Ishikawa (cell line): ENCODE data around the gene ADCY7.

ENCODE experiments used
- CEBPB ChIP-seq: IDR thresholded peaks from 2 replicates; pipeline ENCODE4 v1.6.1; 2012
- CREB1 ChIP-seq: IDR thresholded peaks from 2 replicates; pipeline ENCODE4 v1.6.1; 2012; ENCODE audit warnings: low read depth
- EGR1 ChIP-seq: IDR thresholded peaks from 2 replicates; pipeline ENCODE4 v1.6.1; 2012
- EP300 ChIP-seq: IDR thresholded peaks from 2 replicates; pipeline ENCODE4 v1.6.1; 2012; ENCODE audit warnings: borderline replicate concordance
- FOXM1 ChIP-seq: IDR thresholded peaks from 2 replicates; pipeline ENCODE4 v1.6.1; 2012; ENCODE audit warnings: low read depth, borderline replicate concordance
- MAX ChIP-seq: IDR thresholded peaks from 2 replicates; pipeline ENCODE4 v1.6.1; 2012
- NFIC ChIP-seq: IDR thresholded peaks from 2 replicates; pipeline ENCODE4 v1.6.1; 2012
- RAD21 ChIP-seq: IDR thresholded peaks from 2 replicates; pipeline ENCODE4 v1.6.1; 2012; ENCODE audit warnings: low read depth
- REST ChIP-seq: IDR thresholded peaks from 2 replicates; pipeline ENCODE4 v1.6.1; 2012; ENCODE audit warnings: low read depth, mild to moderate bottlenecking
- TAF1 ChIP-seq: IDR thresholded peaks from 2 replicates; pipeline ENCODE4 v1.6.1; 2012; ENCODE audit warnings: low read depth, mild to moderate bottlenecking
- TCF12 ChIP-seq: IDR thresholded peaks from 2 replicates; pipeline ENCODE4 v1.6.1; 2012; ENCODE audit warnings: low read depth
- TEAD4 ChIP-seq: IDR thresholded peaks from 2 replicates; pipeline ENCODE4 v1.6.1; 2012
- USF1 ChIP-seq: IDR thresholded peaks from 2 replicates; pipeline ENCODE4 v1.6.1; 2012
- YY1 ChIP-seq: IDR thresholded peaks from 2 replicates; pipeline ENCODE4 v1.6.1; 2012; ENCODE audit warnings: low read depth
- ZBTB7A ChIP-seq: IDR thresholded peaks from 2 replicates; pipeline ENCODE4 v1.6.1; 2012; ENCODE audit warnings: low read depth

ADCY7 gene

GRCh38 chr16:50278251-50278650, 11.9 kb downstream of the ADCY7 start:
- TF ChIP-seq NFIC = no peak
- no peak for TF ChIP-seq CREB1
- no peak for TF ChIP-seq CEBPB
- TF ChIP-seq USF1 = no peak
- TF ChIP-seq TCF12 = no peak
- TF ChIP-seq TEAD4 = no peak
- no peak for TF ChIP-seq RAD21

- no peak for TF ChIP-seq CREB1
- no peak for TF ChIP-seq NFIC
- no peak for TF ChIP-seq CEBPB
- no peak for TF ChIP-seq EP300
- no peak for TF ChIP-seq TEAD4
- TF ChIP-seq YY1 = no peak
- no peak for TF ChIP-seq TAF1
- no peak for TF ChIP-seq USF1
- no peak for TF ChIP-seq EGR1
- no peak for TF ChIP-seq FOXM1
- no peak for TF ChIP-seq TCF12
- no peak for TF ChIP-seq REST
- TF ChIP-seq RAD21 = no peak
- no peak for TF ChIP-seq ZBTB7A
- TF ChIP-seq MAX = no peak
These were observed 13.1 kb downstream of the ADCY7 start for GRCh38 chr16:50279504-50279865.

GRCh38 chr16:50280932-50281331, 14.6 kb downstream of the ADCY7 start:
- no peak for TF ChIP-seq YY1
- no peak for TF ChIP-seq EGR1
- no peak for TF ChIP-seq TEAD4
- TF ChIP-seq RAD21 = no peak
- no peak for TF ChIP-seq MAX
- no peak for TF ChIP-seq EP300
- no peak for TF ChIP-seq USF1
- TF ChIP-seq CEBPB = no peak
- no peak for TF ChIP-seq TCF12
- no peak for TF ChIP-seq ZBTB7A
- no peak for TF ChIP-seq TAF1
- TF ChIP-seq NFIC = no peak
- TF ChIP-seq REST = no peak
- TF ChIP-seq FOXM1 = no peak
- TF ChIP-seq CREB1 = no peak

- TF ChIP-seq FOXM1 (no peak), MAX (no peak), REST (no peak)
These were observed 15.1 kb downstream of the ADCY7 start for GRCh38 chr16:50281391-50282009.
